COLO829 (cell line): ENCODE results near the gene PTPRN2.

Source experiments
- DNase-seq: peaks from one replicate; pipeline ENCODE4 v3.0.0; 2012; ENCODE audit warnings: low spot score

PTPRN2 gene

DNA sequence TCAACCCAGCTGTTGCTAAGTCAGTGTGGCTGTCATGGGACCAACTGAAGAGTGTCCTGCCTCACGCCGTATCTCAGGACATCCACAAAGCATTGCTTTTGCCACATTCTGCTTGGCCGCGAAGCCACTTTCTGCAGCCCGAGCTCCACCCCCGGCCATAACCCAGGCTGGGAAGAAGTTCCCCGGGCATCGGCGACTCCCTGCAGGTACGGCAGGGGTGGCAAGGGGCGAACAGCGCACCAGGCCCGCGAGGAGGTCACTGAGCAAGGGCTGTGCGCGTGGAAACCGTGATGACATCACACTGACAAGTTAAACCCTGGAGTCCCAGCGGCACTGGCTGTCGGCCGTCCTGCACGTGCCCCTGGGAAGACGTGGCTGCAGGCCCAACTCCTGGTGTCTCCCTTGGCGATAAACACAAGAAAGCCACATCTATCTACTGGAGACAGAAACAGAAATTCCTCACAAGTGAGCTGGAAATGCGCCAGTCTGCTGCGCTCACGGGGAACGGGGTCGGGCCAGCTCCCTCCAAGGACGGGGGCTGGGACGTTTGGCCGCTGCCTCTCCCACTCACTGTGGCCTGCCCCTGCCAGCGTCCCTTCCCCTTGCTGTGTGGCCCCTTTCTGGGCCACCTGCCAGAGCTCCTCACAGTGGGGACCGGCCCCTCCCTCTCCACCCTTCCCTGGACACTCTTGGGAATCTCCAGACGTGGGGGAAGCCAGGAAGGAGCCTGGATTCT lies 924.5 kb downstream of the PTPRN2 start:
- no peak for DNase-seq

DNA sequence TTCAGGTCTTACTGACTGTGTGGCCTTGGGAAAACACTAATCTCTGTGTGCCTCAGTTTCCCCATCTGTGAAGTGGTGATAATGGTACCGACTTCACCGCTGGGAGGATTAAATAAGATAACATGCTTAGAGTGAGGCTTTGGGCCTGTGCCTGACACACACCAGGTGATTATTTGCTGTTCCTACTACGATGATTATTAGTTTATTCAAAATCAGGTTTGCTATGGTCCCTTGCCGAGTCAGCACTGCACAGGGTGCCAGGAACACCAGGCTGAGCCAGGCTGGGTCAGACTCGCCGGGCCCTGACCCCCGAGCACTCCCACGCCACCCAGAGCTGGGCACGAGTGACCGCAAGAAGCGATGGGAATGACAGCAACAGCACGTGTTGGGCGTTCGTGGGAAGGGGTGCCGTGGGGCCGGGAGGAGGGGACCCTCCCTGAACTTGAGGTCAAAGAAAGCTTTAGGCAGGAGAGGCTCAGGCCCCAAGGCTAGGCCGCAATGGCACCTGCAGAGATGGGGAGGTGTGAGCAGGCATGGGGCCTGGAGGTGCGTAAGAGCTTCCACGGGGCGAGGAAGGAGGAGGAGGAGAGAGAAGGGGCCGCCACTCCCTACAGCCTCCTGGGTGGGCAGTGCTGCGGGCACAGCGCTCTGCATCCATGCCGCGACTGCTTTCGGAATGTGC lies 925.4 kb downstream of the PTPRN2 start:
- no peak for DNase-seq

DNA sequence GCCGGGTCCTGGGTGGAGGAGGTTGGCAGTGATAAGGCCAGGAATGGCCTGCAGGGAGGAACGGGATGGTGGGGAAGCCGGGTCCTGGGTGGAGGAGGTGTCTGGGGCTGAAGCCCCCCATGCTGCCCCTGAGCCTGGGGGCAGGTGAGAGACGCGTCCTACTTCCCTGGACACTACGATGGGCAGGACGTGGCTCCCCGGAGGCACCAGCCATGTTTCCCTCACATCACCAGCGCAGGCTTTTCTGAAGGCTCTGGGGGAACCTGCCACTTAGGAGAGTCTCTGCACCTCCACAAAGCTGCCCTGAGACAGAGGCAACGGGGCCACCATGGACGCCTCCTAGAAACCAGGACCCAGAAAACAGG lies 926.0 kb downstream of the PTPRN2 start:
- DNase-seq = no peak

DNA sequence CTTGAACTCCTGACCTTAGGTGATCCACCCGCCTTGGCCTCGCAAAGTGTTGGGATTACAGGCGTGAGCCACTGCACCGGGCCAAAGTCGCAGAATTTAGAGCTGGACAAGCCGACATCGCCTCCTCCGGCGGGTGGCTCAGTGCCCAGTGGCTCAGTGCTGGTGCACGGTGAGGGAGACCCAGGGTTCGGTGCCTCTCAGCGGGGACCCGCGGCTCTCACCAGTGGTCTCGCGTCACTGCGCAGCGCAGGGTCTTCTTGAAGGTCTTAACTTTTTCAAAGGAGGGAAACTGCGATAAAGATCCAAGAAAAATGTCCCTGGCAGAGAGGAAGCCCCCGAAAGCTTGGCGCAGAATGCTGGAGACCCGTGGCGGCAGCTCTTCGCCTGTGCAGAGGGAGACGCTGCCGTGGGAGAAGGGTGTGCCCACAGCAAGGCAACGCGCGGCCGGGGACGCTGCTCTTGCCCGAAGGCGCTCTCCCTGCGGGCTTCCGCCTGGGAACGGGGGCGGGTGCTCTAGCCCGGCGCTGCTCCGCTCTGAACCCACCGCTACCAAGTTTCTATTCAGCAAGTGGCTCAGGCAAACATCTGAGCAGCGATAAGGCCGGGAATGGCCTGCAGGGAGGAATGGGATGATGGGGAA lies 926.5 kb downstream of the PTPRN2 start:
- DNase-seq = no peak

DNA sequence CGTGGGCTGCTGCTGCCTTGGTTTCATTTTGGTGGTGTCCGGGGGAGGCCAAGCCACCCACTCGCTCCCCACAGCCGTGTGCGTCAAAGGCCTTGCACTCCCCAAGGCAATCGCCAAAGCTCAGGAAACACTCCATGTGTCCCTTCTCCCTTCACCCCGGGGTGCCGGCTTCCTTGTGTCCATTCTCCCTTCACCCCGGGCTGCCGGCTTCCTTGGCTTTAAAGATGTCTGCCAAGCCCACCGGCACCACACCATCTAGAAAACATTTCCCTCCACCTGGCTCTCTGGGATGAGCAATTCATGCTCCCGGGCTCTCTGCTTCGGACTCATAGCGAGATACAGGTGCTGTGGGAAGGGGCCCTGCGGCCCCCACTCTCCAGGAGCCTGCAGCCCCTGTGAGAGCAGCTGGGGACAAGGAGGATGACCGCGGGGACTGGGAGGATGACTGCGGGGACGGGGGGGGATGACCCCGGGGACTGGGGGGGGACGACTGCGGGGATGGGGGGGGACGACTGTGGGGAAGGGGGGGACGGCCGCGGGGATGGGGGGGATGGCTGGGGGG lies 928.7 kb downstream of the PTPRN2 start:
- no peak for DNase-seq

DNA sequence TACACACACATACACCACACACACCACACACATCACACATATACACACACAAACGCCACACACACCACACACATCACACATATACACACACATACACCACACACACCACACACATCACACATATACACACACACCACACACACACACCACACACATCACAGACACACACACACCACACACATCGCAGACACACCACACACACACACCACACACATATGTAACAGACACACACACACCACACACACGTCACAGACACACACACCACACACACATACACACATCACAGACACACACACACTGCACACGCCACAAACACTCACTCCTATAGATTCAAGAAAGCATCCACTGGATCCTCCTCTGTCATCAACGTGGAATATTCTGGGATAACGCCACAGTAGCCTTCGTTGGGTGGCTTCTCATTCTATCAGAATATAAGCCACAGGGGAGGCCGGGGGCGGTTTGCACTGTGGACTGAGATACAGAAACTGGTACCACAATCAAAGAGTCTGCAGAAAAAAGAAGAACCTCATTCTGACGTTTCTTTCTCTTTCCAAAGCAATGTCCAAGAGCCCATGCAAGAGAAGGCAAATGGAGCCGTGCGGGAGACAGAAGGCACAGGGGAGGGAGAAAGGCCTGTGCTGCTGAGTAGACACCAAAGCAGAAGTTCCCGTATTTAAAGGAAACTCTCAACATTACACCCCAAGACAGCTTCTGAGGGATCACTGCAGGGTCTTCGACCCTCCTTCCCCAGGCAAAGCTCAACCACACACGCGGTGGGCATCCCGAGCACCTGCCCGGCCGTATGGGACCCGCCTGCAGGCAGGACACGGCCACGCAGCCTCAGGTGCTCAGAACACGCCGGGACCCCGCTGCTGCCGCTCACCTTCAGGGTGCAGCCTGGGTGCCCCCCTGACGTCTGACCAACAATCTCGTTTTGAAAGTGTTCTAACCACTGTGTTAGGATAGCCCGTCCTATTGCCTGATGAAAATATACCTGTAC lies 929.6 kb downstream of the PTPRN2 start:
- no peak for DNase-seq

DNA sequence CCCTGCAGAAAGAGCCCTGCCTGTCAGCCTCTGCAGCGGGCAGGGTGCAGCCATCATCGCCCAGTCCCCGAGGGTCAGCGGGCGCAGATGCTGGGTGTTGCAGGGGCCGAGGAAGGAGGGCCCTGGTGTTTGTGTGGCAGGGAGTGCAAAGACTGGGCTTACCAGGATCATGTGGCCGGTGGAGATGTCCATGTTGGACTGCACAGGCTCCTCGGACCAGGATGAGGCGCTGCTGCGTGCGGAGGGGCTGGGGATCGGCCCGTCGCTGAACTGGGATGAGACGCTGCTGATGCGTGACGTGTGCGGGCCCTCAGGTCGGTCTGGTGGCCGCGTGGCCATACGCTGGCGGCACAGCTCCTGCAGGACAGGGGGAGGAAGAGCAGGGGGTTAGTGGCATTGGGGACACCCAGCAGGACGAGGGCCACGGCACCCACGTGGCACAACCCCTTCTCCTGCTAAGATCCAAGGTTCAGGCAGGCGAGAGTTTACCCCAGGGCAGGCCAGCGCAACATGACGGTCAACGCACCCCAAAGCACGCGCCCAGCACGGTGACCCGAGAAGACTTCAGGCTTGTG lies 931.3 kb downstream of the PTPRN2 start:
- no peak for DNase-seq

DNA sequence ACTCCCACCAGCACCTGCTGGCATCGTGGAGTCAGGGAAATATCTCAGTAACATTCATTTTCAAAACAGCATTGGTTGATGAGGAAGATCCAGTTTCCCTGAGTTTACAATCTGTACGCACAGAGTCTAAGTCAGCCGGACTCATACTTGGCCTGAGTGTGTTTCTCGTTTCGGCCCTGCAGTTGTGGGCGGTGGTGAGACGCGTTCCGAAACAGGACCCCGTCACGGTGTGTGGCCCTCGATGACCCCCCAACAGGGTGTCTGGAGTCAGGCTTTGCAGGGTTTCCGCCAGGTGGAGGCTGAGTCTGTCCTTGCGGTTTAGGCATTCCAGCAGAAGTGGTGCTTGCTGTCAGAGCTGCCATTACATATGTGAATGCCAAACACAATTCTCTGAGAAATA lies 933.3 kb downstream of the PTPRN2 start:
- no peak for DNase-seq

DNA sequence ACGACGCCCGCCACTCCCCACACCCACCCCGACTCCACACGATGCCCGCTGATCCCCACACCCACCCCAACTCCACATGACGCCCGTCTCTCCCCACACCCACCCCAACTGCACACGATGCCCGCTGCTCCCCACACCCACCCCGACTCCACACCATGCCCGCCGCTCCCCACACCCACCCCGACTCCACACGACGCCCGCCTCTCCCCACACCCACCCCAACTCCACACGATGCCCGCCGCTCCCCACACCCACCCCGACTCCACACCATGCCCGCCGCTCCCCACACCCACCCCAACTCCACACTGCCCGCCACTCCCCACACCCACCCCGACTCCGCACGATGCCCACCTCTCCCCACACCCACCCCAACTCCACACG lies 933.8 kb downstream of the PTPRN2 start:
- no peak for DNase-seq

DNA sequence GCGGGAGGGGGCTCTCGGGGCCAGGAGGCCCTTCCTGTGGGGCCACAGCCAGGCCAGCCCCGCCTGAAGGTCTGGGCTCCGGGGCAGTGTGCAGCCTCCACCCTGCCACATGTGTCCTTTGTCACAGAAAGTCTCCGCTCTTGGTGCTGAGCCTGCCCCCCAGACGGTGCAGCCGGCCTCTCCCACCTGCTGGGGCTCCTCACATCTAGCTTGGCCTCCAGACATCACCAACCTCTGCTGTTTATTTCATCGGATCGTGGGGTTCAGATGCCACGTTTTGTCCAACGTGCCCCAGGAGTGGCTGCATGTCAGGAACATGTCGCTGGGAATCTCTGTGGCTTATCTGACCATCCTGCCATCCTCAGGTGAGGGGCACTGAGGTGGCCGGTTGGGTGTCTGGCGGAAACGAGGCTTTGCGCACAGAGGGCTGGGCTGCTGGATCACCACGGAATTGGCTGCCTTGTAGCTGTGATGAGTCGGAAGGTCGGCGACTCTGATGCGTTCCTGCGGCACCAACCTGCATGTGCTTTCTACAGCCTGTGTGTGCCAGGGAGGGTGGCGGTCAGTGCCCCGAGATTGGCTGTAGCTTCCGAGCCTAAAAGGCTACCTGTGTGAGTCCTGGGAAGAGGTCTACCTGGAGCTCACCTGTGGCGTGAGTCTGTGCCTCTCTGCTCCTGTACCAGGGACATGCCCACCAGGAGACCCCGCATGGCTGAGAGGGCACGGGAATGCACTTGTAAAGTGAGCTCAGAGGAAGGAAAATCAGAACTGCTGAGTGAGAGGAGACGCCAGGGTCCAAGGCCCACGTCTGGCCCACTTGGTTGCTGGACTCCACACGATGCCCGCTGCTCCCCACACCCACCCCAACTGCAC lies 934.4 kb downstream of the PTPRN2 start:
- DNase-seq = no peak

DNA sequence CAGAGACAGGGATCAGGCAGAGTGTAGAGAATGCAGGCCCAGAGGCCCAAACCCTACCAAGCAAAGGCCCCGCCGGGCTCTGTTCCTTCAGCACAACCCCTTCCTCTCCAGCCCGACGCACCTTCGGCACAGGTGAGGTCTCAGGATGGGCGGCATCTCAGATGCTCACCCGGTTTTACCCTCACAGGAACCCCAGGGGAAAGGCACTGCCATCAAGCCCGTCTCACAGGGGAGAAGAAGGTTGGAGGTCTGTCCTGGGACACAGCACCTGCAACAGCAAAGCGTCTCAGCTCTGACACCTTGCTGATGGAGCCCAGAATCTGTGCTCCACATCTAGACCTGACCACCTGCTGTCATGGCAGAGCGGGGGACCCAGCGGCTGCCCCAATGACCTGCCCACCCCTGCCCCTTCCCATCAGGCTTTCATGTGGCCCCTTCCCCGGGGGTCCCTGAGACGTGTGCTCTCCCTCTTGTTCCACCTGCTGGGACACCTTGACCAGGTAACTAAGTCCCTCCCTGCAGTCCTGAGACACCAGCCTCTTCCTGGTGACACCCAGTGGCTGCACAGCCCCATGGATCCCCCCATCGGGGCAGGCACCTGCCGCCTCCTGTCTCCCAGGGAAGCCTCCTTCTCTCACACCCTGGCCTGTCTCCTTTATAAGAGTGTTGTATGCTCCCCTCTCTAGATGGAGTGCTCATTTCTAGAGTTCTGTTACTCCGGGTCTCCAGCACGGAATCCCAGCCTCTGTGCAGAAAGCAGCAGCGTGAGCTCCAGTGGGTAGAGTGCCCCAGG lies 935.3 kb downstream of the PTPRN2 start:
- no peak for DNase-seq

DNA sequence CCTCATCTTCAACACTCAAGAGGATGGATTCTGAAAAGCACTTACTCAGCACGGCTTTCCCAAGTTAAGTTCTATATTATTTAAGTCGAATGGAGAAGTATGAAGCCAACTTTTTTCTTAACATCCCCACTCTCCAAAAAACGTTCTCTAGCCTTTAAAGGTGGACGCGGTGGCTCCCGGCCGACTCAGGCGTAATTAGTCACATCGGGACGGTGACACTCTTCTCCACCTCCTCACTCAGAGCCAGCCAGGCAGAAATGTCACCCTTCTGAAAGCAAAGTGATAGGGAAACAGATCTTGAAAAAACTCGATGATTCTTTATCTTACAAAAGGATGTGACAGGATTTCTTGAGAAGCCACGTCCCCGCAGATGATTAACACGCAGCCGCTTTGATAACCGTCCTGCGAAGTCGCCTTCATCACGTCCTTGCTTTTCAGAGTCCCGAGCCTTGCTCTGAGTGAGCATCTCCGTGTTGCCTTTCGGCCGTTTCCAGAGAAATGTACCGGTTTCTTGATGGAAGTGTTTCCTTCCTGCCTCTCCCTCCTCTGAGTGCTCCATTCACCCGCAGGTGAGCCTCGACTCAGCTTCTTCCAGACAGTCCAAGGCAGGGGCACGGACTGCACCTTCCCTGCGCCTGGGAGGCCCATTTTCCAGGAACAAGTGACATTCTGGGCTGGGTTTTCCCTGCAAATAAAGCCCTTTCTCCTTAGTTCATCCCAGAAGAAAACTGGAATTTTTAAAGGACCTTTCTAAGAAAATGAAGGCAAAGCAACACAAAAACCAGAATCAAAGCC lies 936.1 kb downstream of the PTPRN2 start:
- DNase-seq = no peak

DNA sequence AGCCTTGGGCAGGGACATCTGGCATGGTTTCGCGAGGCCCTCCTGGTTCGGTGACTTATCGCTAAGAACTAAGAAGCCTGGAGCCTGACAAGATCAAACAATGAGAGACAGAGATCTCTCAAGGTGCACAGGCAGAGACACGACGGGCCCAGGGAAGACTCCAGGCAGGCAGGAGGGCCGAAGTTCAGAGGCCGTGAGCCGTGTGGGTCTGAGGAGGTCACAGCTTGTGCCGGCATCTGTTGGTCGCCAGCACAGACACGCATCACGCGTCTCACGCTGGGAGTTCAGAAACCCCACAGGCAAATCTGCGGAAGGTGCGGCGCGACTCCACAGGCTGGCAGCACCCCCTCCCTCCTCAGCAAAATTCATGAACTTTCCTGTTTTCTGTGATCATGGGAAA lies 936.8 kb downstream of the PTPRN2 start:
- DNase-seq = no peak

DNA sequence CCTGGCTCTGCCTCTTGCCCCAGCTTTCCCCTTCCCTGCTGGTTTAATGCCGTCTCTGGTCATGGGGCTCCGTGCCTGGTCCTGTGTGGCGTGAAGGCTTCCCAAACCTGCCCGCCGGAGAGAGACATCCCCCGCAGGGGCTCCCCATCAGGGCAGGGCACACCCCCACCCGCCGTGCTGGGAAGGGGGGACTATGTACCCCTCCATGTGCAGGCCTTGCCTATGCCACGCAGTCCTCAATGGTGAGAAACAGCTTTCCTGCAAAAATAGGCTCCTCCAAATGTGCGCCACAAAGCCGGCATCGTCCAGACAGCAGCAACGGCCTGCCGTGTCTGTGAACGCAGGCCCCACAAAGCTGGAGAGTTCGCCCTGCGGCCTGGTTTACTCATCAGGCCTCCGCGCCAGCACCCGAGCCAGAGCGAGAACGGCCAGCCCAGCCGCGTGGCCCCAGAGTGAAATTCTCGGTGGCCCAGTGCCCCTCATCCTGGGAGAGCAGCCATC lies 937.4 kb downstream of the PTPRN2 start:
- DNase-seq = no peak

DNA sequence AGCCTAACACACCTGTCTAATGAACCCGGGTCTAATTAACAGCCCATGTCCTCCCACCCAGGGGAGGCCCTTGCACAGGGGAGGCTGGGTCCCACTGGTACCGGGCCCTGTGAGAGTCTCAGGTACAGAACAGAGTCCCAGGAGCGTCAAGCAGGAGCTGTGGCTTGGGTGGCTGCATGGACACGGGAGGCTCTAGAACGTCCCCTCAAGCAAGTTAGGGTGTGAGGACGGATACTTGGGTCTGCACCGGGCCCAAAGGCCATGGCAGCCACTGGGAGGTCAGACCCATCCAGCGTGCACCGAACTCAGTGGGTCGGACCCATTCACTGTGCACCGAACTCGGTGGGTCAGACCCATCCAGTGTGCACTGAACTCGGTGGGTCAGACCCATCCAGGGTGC lies 941.1 kb downstream of the PTPRN2 start:
- no peak for DNase-seq

DNA sequence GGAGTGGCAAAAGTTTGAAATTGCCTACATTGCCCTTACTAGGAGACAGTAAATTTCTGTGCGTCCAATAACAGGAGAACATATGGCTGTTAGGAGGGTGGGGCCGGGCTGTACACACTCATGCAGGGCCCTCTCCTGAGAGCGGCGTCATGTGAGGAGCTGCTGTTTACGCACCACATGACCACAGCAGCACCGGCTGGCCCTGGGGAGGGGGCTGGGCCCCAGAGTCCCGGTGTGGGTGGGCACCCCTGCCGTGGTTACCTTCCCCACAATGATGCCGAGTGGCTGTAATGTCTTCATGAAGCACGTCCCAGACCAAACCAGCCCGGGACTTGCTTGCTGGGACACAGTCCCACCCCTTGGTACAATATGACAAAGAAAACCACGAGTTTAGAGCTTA lies 942.1 kb downstream of the PTPRN2 start:
- DNase-seq = no peak

DNA sequence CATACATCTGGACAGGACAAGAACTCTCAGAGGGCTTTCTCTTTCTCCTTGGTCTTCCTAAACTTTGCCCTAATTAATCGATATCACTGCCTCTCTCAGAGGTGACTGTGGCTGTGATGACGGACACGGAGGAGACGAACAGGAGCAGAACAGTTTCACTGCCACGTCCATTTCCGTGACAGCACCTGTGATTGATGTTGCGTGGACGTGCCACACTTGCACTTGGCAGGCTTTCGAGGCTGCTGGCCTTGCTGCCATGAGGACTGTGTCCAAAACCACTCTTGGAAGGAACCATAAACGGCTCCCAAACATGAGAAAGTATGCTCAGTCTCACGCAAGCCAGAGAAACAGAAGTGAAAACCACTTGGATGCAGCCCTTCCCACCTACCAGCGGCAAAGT lies 942.7 kb downstream of the PTPRN2 start:
- DNase-seq = no peak

DNA sequence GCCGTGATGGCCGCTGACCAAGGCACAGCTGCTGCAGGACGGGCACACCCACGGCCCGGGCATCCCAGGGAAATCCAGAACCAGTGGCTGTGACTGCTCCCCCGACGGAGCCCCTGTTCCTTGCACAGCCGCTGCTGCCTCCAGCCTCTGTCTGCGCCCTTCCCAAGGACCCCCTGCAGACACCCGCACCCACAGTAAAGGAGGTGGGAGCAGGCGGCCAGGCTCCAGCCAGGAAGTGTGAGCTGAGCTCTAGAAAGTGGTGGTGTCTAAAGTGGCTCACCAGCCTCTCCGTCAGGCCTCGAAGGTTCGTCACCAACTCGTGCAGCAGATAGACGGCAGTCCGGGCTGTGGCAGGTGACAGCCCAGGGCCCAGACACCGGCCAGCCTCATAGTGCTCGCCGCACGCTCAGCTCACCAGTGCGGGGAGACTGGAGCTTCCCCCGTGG lies 944.1 kb downstream of the PTPRN2 start:
- DNase-seq = no peak

DNA sequence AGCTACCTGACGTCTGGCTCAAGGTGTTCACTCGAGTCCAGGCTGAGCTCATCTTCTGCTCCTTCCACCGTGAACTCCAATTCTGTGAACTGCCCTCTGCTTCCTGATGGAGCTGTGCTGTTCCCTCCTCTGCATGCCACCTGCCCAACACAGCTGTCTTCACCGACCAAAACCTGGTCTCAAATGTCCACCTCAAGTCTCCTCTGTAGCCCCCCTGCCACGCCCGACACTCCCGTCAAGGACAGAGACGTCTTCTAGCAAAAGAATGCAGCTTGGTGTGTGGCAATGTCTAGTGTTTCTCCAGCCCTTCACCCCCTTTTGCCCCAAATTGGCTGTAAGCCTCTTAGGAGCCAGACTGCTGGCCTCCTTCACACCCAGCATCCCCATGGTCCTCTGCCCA lies 945.8 kb downstream of the PTPRN2 start:
- DNase-seq = no peak
